ENCODE data around the gene INPP4B. TPM values are rescaled to one million over a fixed set of nuclear protein-coding genes. Genes with fewer than 3 reads are reported as not detected.
"Not testable (repeated sequence)": the region's sequence is repeated elsewhere in the genome, so short reads cannot be mapped to it uniquely, and the experiment has no call there.

Gene INPP4B
- polyA plus RNA-seq, 1 donor: 36.4 TPM

- no peak for DNase-seq (ENCODE audit: low read depth)
Measured at GRCh38 chr4:142095886-142096605, 750.1 kb downstream of the INPP4B start.

GRCh38 chr4:142092941-142093340 lies 753.2 kb downstream of the INPP4B start:
- DNase-seq (ENCODE audit: low read depth): no peak

- DNase-seq (ENCODE audit: low read depth): no peak
Measured at GRCh38 chr4:142091691-142092182, 754.4 kb downstream of the INPP4B start.

- DNase-seq (ENCODE audit: low read depth): no peak
Measured at GRCh38 chr4:142091085-142091513, 755.0 kb downstream of the INPP4B start.

GRCh38 chr4:142088906-142089305 lies 757.2 kb downstream of the INPP4B start:
- DNase-seq (ENCODE audit: low read depth): no peak

GRCh38 chr4:142085513-142086292 lies 760.4 kb downstream of the INPP4B start:
- DNase-seq (ENCODE audit: low read depth): no peak

GRCh38 chr4:142083264-142083663 lies 762.8 kb downstream of the INPP4B start:
- no peak for DNase-seq (ENCODE audit: low read depth)

- DNase-seq (ENCODE audit: low read depth): no peak
Measured at GRCh38 chr4:142081025-142081424, 765.1 kb downstream of the INPP4B start.

- no peak for DNase-seq (ENCODE audit: low read depth)
Measured at GRCh38 chr4:142079959-142080358, 766.1 kb downstream of the INPP4B start.

GRCh38 chr4:142077048-142077447 lies 769.1 kb downstream of the INPP4B start:
- DNase-seq (ENCODE audit: low read depth): no peak

- DNase-seq (ENCODE audit: low read depth): not testable (repeated sequence)
Measured at GRCh38 chr4:142068304-142068703, 777.8 kb downstream of the INPP4B start.

- DNase-seq (ENCODE audit: low read depth): not testable (repeated sequence)
Measured at GRCh38 chr4:142066562-142066961, 779.5 kb downstream of the INPP4B start.

- no peak for DNase-seq (ENCODE audit: low read depth)
Measured at GRCh38 chr4:142065086-142065647, 780.9 kb downstream of the INPP4B start.

GRCh38 chr4:142064181-142064580 lies 781.9 kb downstream of the INPP4B start:
- DNase-seq (ENCODE audit: low read depth): no peak

GRCh38 chr4:142045996-142046395 lies 800.1 kb downstream of the INPP4B start:
- DNase-seq (ENCODE audit: low read depth): no peak

- DNase-seq (ENCODE audit: low read depth): no peak
Measured at GRCh38 chr4:142044271-142044670, 801.8 kb downstream of the INPP4B start.

GRCh38 chr4:142043509-142043908 lies 802.6 kb downstream of the INPP4B start:
- DNase-seq (ENCODE audit: low read depth): no peak

- DNase-seq (ENCODE audit: low read depth): no peak
Measured at GRCh38 chr4:142041788-142042187, 804.3 kb downstream of the INPP4B start.

GRCh38 chr4:142040043-142040442 lies 806.1 kb downstream of the INPP4B start:
- no peak for DNase-seq (ENCODE audit: low read depth)

- DNase-seq (ENCODE audit: low read depth): no peak
Measured at GRCh38 chr4:142036795-142037583, 809.1 kb downstream of the INPP4B start.

GRCh38 chr4:142035566-142035965 lies 810.5 kb downstream of the INPP4B start:
- DNase-seq (ENCODE audit: low read depth): no peak

- no peak for DNase-seq (ENCODE audit: low read depth)
Measured at GRCh38 chr4:142034101-142034500, 812.0 kb downstream of the INPP4B start.

Data from forelimb muscle (tissue), 1 donor.